Erythroblast (primary cell): ENCODE results near the gene USP12.
"Not testable (repeated sequence)": the region's sequence is repeated elsewhere in the genome, so short reads cannot be mapped to it uniquely, and the experiment has no call there.

ENCODE experiments used
- DNase-seq, 2 experiments: peaks; one replicate each; lab custom pipeline; 2025; lab: John Stamatoyannopoulos, UW
- GATA1 ChIP-seq: IDR thresholded peaks from 2 replicates; pipeline ENCODE4 v1.6.1; 2011; ENCODE audit warnings: low read depth, mild to moderate bottlenecking, control low read depth, low read length, moderate library complexity
- POLR2A ChIP-seq: IDR thresholded peaks from 2 replicates; pipeline ENCODE4 v1.6.1; 2011; ENCODE audit warnings: mild to moderate bottlenecking, low read length

The USP12 gene

GRCh38 chr13:27079421-27079958, 92.1 kb downstream of the USP12 start:
- TF ChIP-seq GATA1 (no peak), POLR2A (no peak)
- DNase-seq: no peak

- DNase-seq: peak in 1 of 2 experiments; percentile 23
- TF ChIP-seq POLR2A (no peak), GATA1 (no peak)
Observed at GRCh38 chr13:27077451-27077850, 94.2 kb downstream of the USP12 start.

GRCh38 chr13:27076421-27076820, 95.2 kb downstream of the USP12 start:
- no peak for DNase-seq
- TF ChIP-seq POLR2A: no peak
- TF ChIP-seq GATA1: no peak

- no peak for DNase-seq
- no peak for TF ChIP-seq GATA1
- TF ChIP-seq POLR2A: no peak
Observed at GRCh38 chr13:27073186-27073585, 98.4 kb downstream of the USP12 start.

- not testable (repeated sequence) for DNase-seq
Observed at GRCh38 chr13:27066123-27066522, 105.5 kb downstream of the USP12 start.

DNA sequence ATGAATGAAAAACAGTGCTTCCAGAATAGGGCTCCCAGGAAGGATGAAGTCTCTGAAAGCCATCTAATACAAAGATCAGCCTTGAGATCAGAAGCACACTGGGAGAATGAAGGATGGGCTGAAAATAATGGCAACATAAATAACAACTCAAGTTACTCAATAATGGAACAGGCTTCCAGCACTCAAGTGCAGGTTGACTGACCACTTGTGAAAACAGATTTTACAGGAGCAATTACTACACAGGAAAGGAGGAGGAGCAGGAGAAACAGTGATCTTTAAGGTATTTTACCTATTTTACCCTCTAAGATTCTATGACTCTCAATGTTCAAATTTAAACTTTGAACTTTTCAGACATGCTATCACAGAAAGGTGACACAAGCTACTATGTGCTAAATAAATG, 106.0 kb downstream of the USP12 start:
- DNase-seq: no peak

DNA sequence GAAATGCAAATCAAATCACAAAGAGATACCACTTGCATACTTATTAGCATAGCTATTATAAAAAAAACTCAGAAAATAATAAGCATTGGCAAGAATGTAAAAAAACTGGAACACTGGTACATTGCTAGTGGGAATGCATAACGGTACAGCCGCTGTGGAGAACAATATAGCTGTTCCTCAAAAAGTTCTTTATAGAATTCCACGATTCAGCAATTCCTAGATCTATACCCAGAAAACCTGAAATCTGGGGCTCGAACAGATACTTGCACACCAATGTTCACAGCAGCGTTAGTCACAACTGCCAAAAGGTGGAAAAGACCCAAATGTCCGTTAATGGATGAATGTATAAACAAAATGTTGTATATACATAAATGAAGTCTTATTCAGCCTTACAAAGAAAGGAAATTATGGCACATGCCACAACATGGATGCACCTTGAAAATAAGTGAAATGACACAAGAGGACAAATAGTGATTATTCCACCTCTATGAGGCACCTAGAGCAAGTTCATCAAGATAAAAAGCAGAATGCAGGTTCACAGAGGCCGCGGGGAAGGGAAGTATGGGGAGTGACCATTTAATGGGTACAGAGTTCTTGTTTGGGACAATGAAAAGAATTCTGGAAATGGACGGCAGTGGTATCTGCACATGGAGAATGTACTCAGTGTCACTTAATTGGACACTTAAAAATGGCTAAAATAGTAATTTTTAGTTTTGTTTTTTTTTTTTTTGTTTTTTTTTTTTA, 107.2 kb downstream of the USP12 start:
- no peak for DNase-seq
- no peak for TF ChIP-seq GATA1
- no peak for TF ChIP-seq POLR2A

More for the DNA sequence above, 106.0 kb downstream of the USP12 start:
- TF ChIP-seq GATA1: no peak
- no peak for TF ChIP-seq POLR2A

GRCh38 chr13:27057817-27058216, 113.8 kb downstream of the USP12 start:
- TF ChIP-seq POLR2A: no peak
- TF ChIP-seq GATA1: no peak
- DNase-seq: no peak

- TF ChIP-seq POLR2A (no peak), GATA1 (no peak)
- DNase-seq: no peak
Observed at GRCh38 chr13:27055526-27055925, 116.1 kb downstream of the USP12 start.

- DNase-seq: peak in 1 of 2 experiments; percentile 47
Observed at GRCh38 chr13:27054760-27055159, 116.9 kb downstream of the USP12 start.

GRCh38 chr13:27053902-27054595, 117.6 kb downstream of the USP12 start:
- DNase-seq: no peak
- TF ChIP-seq GATA1 (no peak), POLR2A (no peak)

More at GRCh38 chr13:27054760-27055159, 116.9 kb downstream of the USP12 start:
- TF ChIP-seq GATA1 (no peak), POLR2A (no peak)

DNA sequence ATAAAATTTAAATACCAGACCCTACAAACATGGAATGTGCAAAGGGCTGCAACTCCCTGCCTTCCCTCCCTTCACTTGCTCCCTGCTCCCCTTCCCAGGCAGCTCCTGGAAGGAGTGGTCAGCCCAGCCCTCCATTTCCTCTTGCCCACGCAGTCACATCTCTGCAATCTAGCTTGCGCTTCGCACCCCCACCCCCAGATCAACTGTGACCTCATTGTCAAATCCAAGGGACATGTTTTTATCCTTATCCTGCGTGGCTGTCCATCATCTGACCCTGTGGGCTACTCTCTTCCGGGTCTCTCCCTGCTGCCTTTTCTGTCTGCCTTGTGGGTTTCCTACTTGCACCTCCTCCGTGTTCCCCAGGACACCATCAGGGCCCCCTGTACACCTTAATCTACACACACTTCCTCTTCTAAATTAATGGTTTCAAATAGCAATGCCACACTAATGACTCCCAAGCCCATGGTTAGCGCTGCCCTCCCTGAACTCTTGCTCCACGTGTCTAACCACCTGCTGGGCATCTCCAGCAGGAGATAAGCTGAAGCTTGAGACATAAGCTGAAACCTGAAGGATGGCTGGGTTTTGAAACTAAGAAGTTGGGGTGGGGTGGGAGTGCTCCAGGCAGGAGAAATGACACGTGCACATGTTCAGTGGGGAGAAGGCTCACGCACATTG, 118.3 kb downstream of the USP12 start:
- DNase-seq: peak in 1 of 2 experiments; percentile 37
- TF ChIP-seq GATA1: no peak

- DNase-seq: no peak
- no peak for TF ChIP-seq GATA1
Observed at GRCh38 chr13:27052551-27053208, 118.9 kb downstream of the USP12 start.

GRCh38 chr13:27047081-27047480, 124.5 kb downstream of the USP12 start:
- TF ChIP-seq POLR2A (no peak), GATA1 (no peak)
- DNase-seq: no peak
